NT2/D1 (cell line): ENCODE results near the gene NT5C3B.

ENCODE experiments used
- SUZ12 ChIP-seq: IDR thresholded peaks from 2 replicates; pipeline ENCODE4 v1.6.1; 2011; ENCODE audit not compliant: insufficient read length, insufficient read depth; ENCODE audit errors: extremely low read depth
- YY1 ChIP-seq: IDR thresholded peaks from 2 replicates; pipeline ENCODE4 v1.6.1; 2011; ENCODE audit not compliant: insufficient read length, insufficient read depth
- ZNF274 ChIP-seq: IDR thresholded peaks from 2 replicates; pipeline ENCODE4 v1.6.1; 2011; ENCODE audit warnings: mild to moderate bottlenecking, low read depth, low read length

DNA sequence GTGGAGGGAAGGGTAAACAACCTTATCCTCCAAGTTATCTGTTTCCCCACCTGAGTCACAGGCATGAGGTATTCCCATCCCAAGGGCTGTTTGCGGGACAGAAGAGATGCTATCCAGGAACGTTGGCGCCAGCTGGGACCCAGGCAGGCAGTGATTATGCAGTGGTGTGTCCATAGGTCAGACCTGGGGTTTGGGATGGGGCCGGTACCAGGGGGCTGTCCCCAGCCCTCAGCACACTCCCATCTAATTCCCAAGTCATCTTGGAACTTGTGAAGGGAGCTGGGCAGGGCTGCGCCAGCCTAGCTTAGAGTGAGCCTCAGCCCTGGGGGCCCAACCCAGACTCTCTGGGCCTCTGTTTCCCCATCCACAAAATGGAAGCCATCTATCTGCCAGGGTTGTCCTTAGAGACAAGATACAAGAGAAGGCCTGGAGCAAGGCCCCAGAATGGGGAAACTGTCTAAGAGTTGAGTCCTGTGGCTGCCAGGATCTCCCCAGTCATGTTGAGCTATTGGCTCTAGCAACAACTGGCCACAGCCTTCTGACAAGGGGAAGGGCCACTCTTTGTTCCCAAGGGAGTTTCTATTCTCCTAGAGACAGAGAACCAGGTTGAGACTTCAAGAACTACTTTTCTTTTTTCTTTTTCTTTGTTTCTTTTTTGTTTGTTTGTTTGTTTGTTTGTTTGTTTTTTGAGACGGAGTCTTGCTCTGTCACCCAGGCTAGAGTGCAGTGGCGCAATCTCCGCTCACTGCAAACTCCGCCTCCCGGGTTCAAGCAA, 39.7 kb downstream of the NT5C3B start:
- TF ChIP-seq ZNF274 (no peak), YY1 (no peak), SUZ12 (no peak)
